ENCODE data around the gene BRWD1.

BRWD1 gene

DNA sequence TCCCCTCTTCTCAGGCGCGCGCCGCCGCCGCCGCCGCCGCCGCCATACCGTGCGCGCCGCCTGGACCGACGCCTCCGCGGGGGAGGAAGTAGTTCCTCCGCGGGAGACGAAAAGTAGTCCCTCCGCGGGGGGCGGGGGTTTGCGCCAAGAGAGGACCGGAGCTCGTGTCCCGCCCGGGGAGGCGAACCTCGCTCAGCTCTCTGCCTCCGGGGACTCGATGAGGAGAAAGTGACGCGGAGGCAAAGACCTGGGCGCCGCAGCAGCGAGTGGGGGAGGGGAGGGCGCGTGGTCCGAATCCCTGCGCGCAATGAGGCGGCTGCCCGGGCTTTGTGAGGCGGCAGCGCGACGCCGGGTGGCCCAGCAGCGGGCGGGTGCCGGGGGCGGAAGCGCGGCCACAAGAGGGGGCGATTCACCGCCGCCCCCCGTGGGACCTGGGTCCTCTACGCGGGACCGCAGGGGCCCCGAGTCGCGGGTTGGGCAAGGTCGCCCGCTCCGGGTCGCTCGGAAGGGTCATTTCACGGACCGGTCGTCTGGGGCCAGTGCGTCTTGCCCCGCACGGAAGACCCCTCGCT, at the start of gene BRWD1:
BRWD1 (minus strand) TSS at position 62 of the 572 bp plus-strand sequence. CDS start 141 bp downstream, outside the sequence.
- peak; percentile 61 for DNase-seq (ENCODE audit: low read depth, low spot score)

DNA sequence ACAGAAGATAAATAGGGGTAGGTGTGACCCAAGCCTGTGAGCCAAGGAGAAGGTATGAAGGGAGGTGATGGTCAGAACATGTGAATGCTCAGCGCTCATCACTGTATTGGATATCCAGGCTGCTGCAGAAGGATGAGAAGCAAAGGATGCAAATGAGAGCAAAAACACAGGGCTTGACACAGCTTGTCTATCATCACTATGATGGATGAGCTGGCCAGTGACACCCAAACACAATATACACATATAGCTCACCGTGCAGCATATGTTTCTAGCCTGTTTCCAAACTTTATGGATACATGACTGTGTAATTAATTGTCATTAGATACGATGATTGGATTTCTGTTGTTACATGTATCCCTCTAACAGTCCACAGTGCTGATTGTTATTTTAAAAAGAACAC, 49.3 kb upstream of the BRWD1 start:
- DNase-seq (ENCODE audit: low read depth, low spot score): no peak

- DNase-seq (ENCODE audit: low read depth, low spot score): no peak
These were observed 46.0 kb upstream of the BRWD1 start for GRCh38 chr21:39359382-39359781.

- DNase-seq (ENCODE audit: low read depth, low spot score): no peak
These were observed 39.9 kb upstream of the BRWD1 start for GRCh38 chr21:39353295-39353694.

DNA sequence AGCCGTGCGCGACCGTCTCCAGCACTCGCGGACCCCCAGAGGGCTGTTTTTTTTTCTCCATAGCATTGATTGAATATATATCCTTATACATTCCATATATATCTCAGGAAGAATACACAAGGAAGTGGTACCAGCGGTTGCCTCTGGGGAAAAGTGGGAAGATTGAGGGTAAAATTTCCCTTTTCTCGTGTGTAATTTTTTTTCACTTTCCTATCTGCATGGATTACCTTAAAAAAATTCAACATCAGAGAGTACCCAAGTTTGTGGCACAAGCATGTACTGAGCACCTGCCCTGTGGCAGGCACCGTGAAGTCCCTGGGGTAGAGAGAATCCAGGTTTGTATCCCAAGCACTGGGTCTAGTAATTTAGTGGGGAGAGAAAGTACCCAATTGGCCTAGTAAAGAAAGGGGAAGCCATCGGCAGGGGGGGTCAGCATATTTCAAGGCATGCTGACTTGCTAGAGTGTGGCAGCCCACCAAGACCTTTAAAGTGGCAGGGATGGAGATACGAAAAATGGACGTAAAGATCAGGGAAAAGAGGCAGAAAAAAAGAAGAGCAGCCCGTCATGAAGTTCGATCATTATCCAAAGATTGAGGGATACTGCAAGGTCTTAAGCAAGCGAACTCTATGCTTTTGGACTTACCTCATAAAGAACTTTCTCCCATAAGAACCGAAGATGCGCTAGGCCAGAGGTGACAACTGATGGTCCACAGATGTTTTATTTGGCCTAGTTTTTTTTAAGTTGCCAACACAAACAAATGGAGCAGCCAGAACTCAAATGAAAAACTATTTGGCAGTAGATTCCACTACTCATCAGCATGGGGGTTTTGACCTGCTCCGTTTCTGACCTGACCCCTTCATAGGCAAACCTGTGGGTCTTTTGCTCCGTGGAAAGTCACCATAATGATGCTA, 36.9 kb upstream of the BRWD1 start:
- no peak for DNase-seq (ENCODE audit: low read depth, low spot score)

- peak; percentile 75 for DNase-seq (ENCODE audit: low read depth, low spot score)
These were observed 36.0 kb upstream of the BRWD1 start for GRCh38 chr21:39349211-39350093.

GRCh38 chr21:39348355-39349210, 35.2 kb upstream of the BRWD1 start, which contains the start of gene HMGN1:
TSS of gene HMGN1 (minus strand) at chr21:39349088. CDS start at chr21:39348917, 171 bp downstream.
- DNase-seq (ENCODE audit: low read depth, low spot score): peak; percentile 58

DNA sequence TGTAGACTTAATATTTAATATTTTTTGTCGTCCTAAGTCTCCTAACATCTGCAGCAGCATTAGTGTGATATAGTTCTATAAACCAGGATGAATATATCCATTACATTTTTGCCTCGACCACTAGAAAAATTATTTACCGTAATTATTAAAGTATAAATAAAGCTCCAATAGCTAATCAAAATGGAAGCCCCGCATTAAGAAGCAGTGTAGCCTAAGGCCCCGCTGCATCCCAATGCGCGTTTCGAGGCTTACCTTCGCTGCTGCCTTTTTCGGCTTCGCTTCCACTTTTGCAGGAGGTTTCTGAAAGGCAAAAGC, 34.6 kb upstream of the BRWD1 start:
- no peak for DNase-seq (ENCODE audit: low read depth, low spot score)

DNA sequence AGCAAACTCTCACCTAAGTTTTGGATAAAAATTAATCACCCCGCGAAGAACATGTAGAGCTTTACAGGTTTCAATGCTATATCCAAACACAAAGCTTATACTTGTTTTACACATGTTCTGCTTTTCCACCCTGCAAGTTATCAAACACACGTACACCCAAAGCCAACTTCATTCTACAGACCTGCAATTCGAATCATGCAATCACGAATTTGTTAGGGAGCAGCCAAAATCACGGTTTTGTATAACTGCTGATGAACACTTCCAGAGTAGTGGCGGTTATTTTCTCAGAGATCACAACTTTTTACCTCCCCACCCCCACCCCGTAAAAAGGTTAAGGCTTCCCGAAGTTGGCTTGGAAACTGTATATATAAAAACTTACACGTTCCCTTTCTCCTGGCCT, 34.1 kb upstream of the BRWD1 start:
- DNase-seq (ENCODE audit: low read depth, low spot score): no peak

DNA sequence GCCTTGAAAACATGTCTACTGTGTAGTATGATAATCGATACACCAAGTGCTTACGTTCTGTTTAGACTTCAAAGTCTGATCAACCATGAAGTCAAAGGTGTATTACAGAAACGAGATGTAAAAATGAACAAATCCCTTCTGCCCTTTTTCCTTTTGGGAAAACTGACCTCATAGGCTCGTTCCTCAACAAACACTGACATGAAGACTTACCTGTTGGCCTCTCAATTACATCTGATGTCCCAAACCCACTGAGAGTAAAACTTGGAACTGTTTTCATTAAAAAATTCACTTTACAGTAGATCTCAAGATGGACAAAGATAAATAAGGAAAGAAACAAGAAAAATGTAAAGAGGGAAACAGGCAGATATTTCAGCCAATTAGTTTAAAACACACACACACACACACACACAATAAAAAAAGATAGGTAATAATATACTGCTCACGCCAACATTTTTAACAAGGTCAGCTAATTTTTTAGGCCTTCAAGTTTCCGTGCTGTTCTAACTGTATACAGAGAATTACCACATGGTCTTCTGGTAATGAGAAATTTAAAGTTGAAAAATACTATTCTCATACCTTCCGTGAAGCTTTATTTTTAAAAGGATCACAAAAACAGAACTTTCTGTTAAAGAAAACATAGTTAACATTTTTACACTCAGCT, 33.4 kb upstream of the BRWD1 start:
- DNase-seq (ENCODE audit: low read depth, low spot score): no peak

- no peak for DNase-seq (ENCODE audit: low read depth, low spot score)
These were observed 32.8 kb upstream of the BRWD1 start for GRCh38 chr21:39346206-39346605.

- DNase-seq (ENCODE audit: low read depth, low spot score): no peak
These were observed 32.0 kb upstream of the BRWD1 start for GRCh38 chr21:39345440-39345839.

DNA sequence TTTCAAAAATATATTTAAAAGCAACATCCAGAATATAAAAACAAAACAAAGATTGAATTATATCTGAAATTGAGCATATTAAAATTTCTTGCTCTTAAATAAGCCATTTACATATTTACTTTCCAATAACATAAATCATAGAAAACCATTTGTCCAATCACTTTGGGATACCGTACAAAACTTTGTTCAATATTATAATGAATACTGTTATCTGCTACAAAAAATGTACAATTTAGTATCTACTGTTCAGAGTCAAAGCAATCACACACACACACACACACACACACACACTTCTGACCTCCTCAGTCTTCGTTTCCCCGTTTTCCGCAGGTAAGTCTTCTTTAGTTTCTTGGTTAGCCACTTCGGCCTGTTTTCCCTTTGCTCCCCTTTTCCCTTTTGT, 31.4 kb upstream of the BRWD1 start:
- no peak for DNase-seq (ENCODE audit: low read depth, low spot score)

DNA sequence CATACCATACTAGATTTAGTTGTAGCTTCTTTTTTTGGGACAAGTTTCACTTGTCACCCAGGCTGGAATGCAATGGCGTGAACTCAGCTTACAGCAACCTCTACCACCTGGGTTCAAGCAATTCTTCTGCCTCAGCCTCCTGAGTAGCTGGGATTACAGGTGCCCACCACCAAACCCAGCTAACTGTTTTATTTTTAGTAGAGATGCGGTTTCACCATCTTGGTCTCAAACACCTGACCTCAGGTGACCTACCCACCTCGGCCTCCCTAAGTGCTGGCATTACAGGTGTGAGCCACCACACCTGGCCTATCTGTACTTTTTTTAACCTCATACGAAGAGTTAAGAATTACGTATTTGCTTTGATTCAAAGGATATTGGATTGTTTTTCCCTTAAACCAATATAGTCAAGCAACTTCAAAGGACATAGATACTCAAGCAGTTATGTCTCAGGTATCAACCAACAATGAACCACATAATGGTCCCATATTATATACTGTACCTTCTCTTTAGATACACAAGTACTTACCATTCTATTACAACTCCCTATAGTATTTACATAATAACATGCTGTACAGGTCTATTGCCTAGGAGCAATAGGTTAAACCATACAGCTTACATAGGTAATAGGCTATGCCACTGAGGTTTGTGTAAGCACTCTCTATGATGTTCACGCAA, 28.0 kb upstream of the BRWD1 start:
- no peak for DNase-seq (ENCODE audit: low read depth, low spot score)

- DNase-seq (ENCODE audit: low read depth, low spot score): no peak
These were observed 27.3 kb upstream of the BRWD1 start for GRCh38 chr21:39340687-39341086.

GRCh38 chr21:39339231-39339630, 25.8 kb upstream of the BRWD1 start:
- no peak for DNase-seq (ENCODE audit: low read depth, low spot score)

GRCh38 chr21:39336457-39337008, 23.1 kb upstream of the BRWD1 start:
- DNase-seq (ENCODE audit: low read depth, low spot score): no peak

GRCh38 chr21:39334611-39335010, 21.2 kb upstream of the BRWD1 start:
- no peak for DNase-seq (ENCODE audit: low read depth, low spot score)

DNA sequence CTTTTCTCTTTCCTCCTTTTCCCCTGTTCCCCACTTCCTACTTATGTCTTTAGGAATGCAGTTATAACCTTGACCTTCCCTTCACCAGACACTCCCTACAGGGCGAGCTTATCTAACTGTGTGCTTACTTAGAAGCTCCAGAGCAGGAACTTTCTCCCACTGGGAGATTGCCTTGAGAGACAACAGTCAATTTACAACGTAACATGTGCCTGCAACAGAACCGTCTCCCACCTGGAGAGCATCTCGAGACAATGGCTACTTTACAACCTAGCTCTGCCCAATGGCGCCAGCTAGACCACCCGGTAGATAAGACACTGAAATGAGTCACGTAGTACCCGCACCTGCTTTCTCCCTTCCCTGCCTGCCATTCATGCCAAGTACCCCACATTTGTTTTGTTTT, 18.7 kb upstream of the BRWD1 start:
- DNase-seq (ENCODE audit: low read depth, low spot score): no peak

DNA sequence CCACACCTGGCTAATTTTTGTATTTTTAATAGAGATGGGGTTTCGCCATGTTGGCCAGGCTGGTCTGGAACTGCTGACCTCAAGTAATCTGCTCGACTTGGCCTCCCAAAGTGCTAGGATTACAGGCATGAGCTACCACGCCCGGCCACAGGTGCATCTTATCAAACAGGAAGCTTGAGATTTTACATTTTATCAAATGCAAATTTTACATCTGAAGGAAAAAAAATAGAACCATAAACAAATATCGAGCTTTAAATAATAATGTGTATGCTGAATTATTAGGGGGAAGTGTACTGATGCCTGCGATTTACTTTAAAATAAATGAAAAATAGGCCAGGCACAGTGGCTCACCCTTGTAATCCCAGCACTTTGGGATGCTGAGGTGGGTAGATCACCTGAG, 16.6 kb upstream of the BRWD1 start:
- DNase-seq (ENCODE audit: low read depth, low spot score): no peak

Measured in brain pericyte (primary cell).